ENCODE results near the gene C3orf80.
A peak's percentile ranks its signal among the peaks of the same experiment; 100 is the strongest.
"Not testable (repeated sequence)": the region's sequence is repeated elsewhere in the genome, so short reads cannot be mapped to it uniquely, and the experiment has no call there.

C3orf80 gene

GRCh38 chr3:160217675-160218074 lies 7.5 kb upstream of the C3orf80 start:
- DNase-seq: no peak

GRCh38 chr3:160218136-160218535 lies 7.1 kb upstream of the C3orf80 start:
- DNase-seq: no peak

- no peak for DNase-seq
Observed at GRCh38 chr3:160220038-160220437, 5.2 kb upstream of the C3orf80 start.

- DNase-seq: no peak
Observed at GRCh38 chr3:160221019-160221418, 4.2 kb upstream of the C3orf80 start.

- no peak for DNase-seq
Observed at GRCh38 chr3:160224256-160224655, 966 bp upstream of the C3orf80 start.

GRCh38 chr3:160224811-160225175 lies 429 bp upstream of the C3orf80 start:
- no peak for DNase-seq

- no peak for DNase-seq
Observed at GRCh38 chr3:160226026-160226907, 1.0 kb downstream of the C3orf80 start.

- DNase-seq: no peak
Observed at GRCh38 chr3:160227419-160227818, 2.2 kb downstream of the C3orf80 start.

GRCh38 chr3:160232014-160232413 lies 6.8 kb downstream of the C3orf80 start:
- DNase-seq: no peak

GRCh38 chr3:160240719-160241118 lies 15.5 kb downstream of the C3orf80 start:
- DNase-seq: not testable (repeated sequence)

- no peak for DNase-seq
Observed at GRCh38 chr3:160245261-160245800, 20.1 kb downstream of the C3orf80 start.

GRCh38 chr3:160247766-160248165 lies 22.5 kb downstream of the C3orf80 start:
- DNase-seq: no peak

- DNase-seq: no peak
Observed at GRCh38 chr3:160253298-160253697, 28.1 kb downstream of the C3orf80 start.

GRCh38 chr3:160257606-160258005 lies 32.4 kb downstream of the C3orf80 start:
- peak; percentile 42 for DNase-seq

- no peak for DNase-seq
Observed at GRCh38 chr3:160259589-160259988, 34.4 kb downstream of the C3orf80 start.

- no peak for DNase-seq
Observed at GRCh38 chr3:160260587-160261270, 35.5 kb downstream of the C3orf80 start.

- no peak for DNase-seq
Observed at GRCh38 chr3:160265088-160265487, 39.9 kb downstream of the C3orf80 start.
